Mucosa of rectum (tissue), 2 donors: ENCODE results near the gene SOX6.

Experiments used
- H3K27ac ChIP-seq, 2 donors: one replicate each; pipeline ENCODE4 v1.7.0; 2013; ENCODE audit warnings: inconsistent platforms in 2 of 2, low read depth in 2 of 2, low read length in 2 of 2
- H3K27me3 ChIP-seq, 2 donors: one replicate each; pipeline ENCODE4 v1.7.0; 2013; ENCODE audit warnings: low read length in 2 of 2; ENCODE audit not compliant: control insufficient read depth in 2 of 2, insufficient read depth in 2 of 2
- H3K36me3 ChIP-seq, 2 donors: one replicate each; pipeline ENCODE4 v1.7.0; 2013; ENCODE audit warnings: low read length in 2 of 2; ENCODE audit not compliant: control insufficient read depth in 2 of 2, insufficient read depth in 2 of 2
- H3K4me1 ChIP-seq, 2 donors: one replicate each; pipeline ENCODE4 v1.7.0; 2013; ENCODE audit warnings: low read length in 2 of 2, mild to moderate bottlenecking in 1 of 2; ENCODE audit not compliant: control insufficient read depth in 2 of 2, insufficient read depth in 2 of 2
- H3K4me3 ChIP-seq, 2 donors: one replicate each; pipeline ENCODE4 v1.7.0; 2013; ENCODE audit warnings: low read length in 2 of 2
- H3K9ac ChIP-seq, 2 donors: one replicate each; pipeline ENCODE4 v1.7.0; 2013; ENCODE audit warnings: low read length in 2 of 2, low read depth in 1 of 2, mild to moderate bottlenecking in 1 of 2
- H3K9me3 ChIP-seq, 2 donors: one replicate each; pipeline ENCODE4 v1.7.0; 2013; ENCODE audit warnings: low read length in 2 of 2; ENCODE audit not compliant: control insufficient read depth in 2 of 2
- donor health status: healthy.
- donor health status: Normal muscosa, but diverticular disease.

Gene SOX6

DNA sequence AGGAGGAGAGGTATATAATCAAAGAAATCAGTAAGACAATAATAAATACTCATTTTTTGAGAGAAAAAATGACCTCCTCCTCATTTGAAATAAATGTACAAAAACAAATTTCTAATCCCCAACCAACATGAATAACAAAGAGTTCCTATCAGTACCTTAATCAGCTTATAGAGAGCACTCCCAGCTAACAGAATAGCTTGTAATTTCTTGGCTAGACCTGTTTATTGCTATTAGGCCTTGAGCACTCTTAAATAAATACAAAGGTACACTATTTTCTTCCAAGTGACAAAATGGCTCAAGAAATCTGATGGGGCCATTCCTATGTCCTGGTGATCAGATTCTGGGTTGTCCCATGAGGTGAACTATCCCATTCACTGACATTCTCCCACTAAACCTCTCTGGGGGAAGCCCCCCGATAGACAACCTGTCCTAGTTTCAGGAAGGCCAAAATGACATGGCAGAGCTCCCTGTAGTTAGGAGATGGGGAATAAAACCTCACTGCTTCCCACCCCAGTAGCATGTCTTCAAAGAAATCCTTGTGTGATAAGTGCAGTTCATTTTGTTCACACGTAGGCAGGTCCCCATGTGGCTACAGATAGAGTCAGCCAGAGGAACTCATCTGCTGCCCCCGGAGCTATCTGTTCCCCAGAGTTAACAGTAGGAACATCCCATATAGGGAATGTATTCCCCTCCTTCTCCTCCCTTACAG is 385.7 kb downstream of the SOX6 start:
- no peak overlapping the region for H3K4me3 ChIP-seq
- H3K27me3 ChIP-seq: no peaks in the 10 kb centered on the region
- H3K9ac ChIP-seq: no peak overlapping the region
- H3K27ac ChIP-seq: no peak overlapping the region
- no peaks in the 10 kb centered on the region for H3K9me3 ChIP-seq
- peaks cover 9 to 30% of the 10 kb centered on the region in 2 donors for H3K4me1 ChIP-seq
- H3K36me3 ChIP-seq: no peaks in the 10 kb centered on the region

DNA sequence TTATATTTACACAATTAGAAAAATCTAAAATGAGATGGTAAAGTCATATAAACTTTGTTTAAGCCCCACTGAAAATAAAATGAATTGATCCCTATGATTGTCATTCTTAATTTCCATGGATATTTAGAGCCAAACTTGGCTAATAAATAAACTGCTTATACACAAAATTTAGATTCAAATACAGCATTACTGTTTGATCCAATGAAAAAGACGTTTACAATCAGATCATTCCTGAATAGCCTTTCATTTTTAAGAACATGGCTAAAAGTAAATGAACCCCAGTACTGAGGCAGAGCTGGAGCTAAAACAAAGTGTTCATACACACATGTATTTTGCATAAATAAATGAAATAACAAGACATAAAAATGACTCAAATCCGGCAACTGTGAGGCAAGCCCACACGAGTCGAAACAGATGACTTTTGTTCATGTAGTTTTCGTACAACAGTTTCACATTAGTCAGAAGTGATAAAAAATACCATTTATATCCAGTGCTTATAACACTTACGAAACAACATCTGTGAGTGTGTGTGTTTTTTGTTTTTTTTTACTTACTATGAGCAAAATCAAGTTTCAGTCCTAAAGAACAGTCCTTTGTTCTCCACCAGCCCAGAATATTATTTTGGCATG is 386.5 kb downstream of the SOX6 start:
- Histone ChIP-seq H3K27me3 (no peaks in the 10 kb centered on the region), H3K4me1 (peaks cover 12 to 39% of the 10 kb centered on the region in 2 donors), H3K27ac (no peak overlapping the region), H3K9ac (no peak overlapping the region), H3K36me3 (no peaks in the 10 kb centered on the region), H3K4me3 (no peak overlapping the region), H3K9me3 (no peaks in the 10 kb centered on the region)

DNA sequence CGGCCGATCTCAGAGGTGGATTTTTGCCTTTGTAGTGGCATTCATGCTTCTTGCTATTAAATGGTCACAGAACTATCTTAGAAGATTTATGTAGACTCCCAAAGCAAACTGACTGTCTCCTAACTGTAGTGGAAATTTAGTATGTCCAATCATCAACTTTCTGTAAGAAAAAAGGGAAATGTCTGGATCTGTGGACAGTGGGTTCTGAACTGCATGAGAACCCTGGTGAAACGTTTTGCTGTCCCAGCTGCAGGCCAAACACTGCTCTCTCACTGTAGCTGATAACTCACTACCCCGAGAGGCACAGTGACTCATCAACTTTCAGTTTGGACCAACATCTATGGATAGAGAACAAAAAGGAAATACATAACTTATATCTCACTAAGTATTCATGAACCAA is 387.1 kb downstream of the SOX6 start:
- no peak overlapping the region for H3K4me3 ChIP-seq
- peak overlapping the region; percentile 27 to 35 for H3K27ac ChIP-seq
- no peaks in the 10 kb centered on the region for H3K9me3 ChIP-seq
- peaks cover 12 to 40% of the 10 kb centered on the region in 2 donors for H3K4me1 ChIP-seq
- H3K27me3 ChIP-seq: no peaks in the 10 kb centered on the region
- peak overlapping the region in 1 of 2 donors; percentile 10 for H3K9ac ChIP-seq
- H3K36me3 ChIP-seq: no peaks in the 10 kb centered on the region

DNA sequence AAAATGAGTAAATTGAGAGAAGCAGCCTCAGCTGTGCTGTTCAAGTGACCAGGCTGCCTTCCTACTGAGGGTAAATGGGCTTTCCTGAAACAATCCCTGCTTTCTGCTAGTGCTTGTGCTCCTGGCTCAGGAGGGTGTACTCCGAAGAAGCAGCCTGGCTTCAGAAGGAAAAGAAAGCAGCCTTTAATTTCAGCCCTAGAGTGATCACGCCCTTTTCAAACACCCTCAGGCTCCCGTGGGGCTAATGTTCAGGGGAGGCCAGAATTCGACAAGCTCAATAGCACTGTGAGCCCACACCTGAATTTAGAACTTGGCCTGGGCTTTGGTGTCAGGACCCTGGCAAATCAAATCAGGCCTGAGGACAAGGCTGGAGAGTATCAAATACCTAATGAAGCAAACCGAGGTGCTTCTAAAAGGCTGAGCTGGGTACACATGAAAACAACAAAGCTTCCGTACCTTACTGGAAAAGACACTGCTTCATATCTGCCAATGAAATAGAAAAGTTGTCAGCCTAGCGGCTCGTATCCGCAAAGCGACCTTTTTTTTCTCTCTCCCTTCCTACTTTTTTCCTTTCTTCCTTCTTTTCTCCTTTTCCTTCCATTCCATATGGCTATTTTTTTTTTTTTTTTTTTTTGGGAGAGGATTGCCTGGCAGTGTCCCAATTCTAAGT is 387.8 kb downstream of the SOX6 start:
- Histone ChIP-seq H3K27ac (peak overlapping the region; percentile 52 to 77), H3K4me3 (no peak overlapping the region), H3K9ac (peak overlapping the region in 1 of 2 donors; percentile 61), H3K36me3 (no peaks in the 10 kb centered on the region), H3K4me1 (peaks cover 12 to 40% of the 10 kb centered on the region in 2 donors), H3K27me3 (no peaks in the 10 kb centered on the region), H3K9me3 (no peaks in the 10 kb centered on the region)

DNA sequence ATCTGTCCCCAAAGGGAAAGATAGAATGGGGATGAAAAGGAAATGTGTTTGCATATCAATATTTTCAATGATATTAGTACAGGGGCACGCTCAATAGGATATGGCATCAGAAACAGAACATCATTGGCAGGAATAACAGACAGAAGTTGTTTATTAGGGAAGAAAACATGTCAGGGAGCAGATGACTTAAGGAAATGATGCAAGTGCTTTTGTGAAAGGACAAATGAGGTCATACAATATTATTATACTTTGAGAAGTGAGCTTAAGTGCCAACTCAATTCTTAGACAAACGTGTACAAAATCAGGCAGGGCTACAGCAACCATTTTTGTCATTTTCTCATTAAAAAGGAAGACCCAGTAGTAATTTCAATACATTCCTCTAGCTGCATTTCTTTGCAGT is 388.4 kb downstream of the SOX6 start:
- Histone ChIP-seq H3K9me3 (no peaks in the 10 kb centered on the region), H3K4me3 (no peak overlapping the region), H3K36me3 (no peaks in the 10 kb centered on the region), H3K27ac (peak overlapping the region in 1 of 2 donors; percentile 77), H3K27me3 (no peaks in the 10 kb centered on the region), H3K4me1 (peaks cover 12 to 40% of the 10 kb centered on the region in 2 donors), H3K9ac (peak overlapping the region in 1 of 2 donors; percentile 61)

DNA sequence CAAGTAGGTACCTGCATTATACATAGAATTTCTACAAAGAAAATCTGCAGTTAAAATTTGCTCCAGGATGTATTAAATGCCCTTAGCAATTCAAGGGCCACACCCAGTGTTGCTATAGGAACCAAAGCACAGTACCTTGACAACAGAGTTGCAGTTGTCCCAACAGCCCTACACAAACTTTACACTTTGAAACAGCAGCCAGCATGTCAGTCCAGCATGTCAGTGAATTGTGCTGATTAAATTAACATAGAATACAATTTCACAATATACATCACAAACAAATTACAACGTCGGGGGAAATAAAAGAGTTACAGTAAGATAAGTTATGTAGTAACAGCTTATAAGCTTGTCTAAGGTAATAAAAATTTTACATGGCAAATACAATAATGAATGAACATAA is 389.2 kb downstream of the SOX6 start:
- H3K36me3 ChIP-seq: no peaks in the 10 kb centered on the region
- no peak overlapping the region for H3K4me3 ChIP-seq
- peaks cover 12 to 40% of the 10 kb centered on the region in 2 donors for H3K4me1 ChIP-seq
- H3K27ac ChIP-seq: no peak overlapping the region
- no peak overlapping the region for H3K9ac ChIP-seq
- no peaks in the 10 kb centered on the region for H3K27me3 ChIP-seq
- H3K9me3 ChIP-seq: no peaks in the 10 kb centered on the region

DNA sequence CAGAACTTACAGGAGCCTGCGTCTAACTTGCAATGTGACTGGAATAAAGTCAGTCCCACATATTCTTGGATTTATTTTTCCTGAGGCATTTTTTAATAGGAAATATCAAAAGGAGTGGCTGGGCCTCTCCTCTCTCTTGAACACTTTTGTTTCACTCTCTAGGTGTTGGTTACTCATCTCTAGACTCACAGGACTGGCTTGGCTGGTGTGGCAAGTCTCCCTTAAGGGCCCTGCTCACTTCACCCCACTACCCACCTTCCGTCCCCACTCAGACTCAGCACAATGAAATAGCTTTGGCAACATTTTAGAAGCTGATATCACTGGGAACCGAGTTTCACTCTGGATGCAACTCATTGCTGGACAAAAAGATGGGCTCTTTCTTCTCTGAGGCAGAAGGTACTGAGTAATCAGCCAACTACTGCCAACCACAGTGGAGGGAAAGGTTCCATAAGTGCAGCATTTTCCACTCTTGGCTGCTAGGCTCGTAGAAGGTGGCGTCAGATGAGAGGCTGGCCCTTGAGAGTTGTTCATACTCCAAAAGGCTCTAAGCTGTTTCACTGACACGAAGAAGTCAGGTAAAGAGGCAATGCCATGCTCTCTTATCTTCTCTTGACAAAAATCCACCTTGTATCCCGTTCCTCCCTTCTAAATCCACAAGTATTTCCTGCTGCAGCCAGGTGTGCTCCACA is 390.6 kb downstream of the SOX6 start:
- H3K36me3 ChIP-seq: no peaks in the 10 kb centered on the region
- peaks cover 12 to 40% of the 10 kb centered on the region in 2 donors for H3K4me1 ChIP-seq
- no peak overlapping the region for H3K27ac ChIP-seq
- H3K4me3 ChIP-seq: no peak overlapping the region
- no peak overlapping the region for H3K9ac ChIP-seq
- H3K9me3 ChIP-seq: no peaks in the 10 kb centered on the region
- H3K27me3 ChIP-seq: no peaks in the 10 kb centered on the region

DNA sequence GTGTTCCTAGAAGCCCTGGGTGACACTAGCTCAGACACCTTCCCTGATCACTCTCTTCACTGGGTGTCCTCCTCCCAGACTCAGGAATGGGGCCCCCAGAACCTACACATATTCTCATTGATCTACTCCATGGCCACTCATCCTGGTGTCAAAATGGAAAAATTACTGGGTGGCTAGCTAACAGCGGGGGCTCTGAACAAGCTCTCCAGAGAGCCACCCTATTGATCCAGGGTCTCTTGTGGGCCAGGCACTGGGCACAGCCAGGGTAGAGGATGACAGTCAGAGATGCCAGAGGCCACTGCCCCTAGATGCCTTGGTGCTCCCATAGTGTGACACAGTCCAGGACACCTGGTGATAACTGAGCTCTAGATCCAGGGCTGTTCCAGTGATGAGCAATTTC is 393.1 kb downstream of the SOX6 start:
- H3K4me3 ChIP-seq: no peak overlapping the region
- H3K9me3 ChIP-seq: no peaks in the 10 kb centered on the region
- H3K27me3 ChIP-seq: no peaks in the 10 kb centered on the region
- no peaks in the 10 kb centered on the region for H3K36me3 ChIP-seq
- H3K27ac ChIP-seq: no peak overlapping the region
- no peak overlapping the region for H3K9ac ChIP-seq
- H3K4me1 ChIP-seq: peaks cover 12 to 28% of the 10 kb centered on the region in 2 donors

DNA sequence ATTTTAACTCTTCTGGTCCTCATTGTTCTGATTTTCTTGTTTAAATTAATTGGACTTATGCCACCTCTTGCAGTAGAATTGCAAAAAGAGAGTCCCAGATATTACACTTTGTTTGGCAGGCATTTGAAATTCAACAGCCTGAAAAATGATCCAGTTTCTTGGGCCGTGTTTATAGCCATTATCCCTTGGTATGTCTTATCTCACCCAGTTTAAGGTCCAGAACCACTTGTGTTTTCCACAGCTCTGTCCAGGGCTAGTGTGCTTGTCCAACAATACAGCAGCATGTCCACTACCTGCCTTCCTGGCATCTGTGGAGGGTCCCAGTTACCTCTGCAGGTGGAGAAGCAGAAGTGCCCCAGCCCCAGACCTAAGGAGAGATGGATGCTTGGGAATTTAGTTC is 397.4 kb downstream of the SOX6 start:
- H3K27me3 ChIP-seq: no peaks in the 10 kb centered on the region
- H3K4me3 ChIP-seq: no peak overlapping the region
- H3K4me1 ChIP-seq: no peaks in the 10 kb centered on the region
- no peaks in the 10 kb centered on the region for H3K9me3 ChIP-seq
- H3K27ac ChIP-seq: no peak overlapping the region
- no peaks in the 10 kb centered on the region for H3K36me3 ChIP-seq
- no peak overlapping the region for H3K9ac ChIP-seq

DNA sequence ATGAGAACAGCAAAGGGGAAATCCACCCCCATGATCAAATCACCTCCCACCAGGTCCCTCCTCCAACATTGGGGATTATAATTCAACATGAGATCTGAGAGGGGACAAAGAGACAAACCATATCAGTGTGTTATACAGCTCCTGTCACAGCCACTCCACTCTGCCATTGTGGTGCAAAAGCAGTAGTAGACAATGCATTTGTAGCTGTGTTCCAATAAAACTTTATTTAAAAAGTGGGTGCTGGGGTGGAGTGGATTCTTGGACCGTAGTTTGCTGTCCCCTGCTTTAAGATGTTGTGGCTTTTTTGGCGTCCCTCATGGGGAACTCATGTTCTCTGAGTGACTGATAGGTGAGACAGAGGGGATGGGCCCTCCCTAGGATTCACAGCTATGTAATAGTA is 399.1 kb downstream of the SOX6 start:
- Histone ChIP-seq H3K4me1 (no peaks in the 10 kb centered on the region), H3K4me3 (no peak overlapping the region), H3K36me3 (no peaks in the 10 kb centered on the region), H3K9ac (no peak overlapping the region), H3K27ac (no peak overlapping the region), H3K27me3 (no peaks in the 10 kb centered on the region), H3K9me3 (no peaks in the 10 kb centered on the region)
